Measurements from ENCODE around the gene N4BP2L2.

Gene N4BP2L2

GRCh38 chr13:32453981-32454380, 84.6 kb downstream of the N4BP2L2 start:
- Histone ChIP-seq H3K36me3 (ENCODE audit: control insufficient read depth, insufficient read depth, low read length) (no peaks in the 10 kb centered on the region), H3K4me3 (ENCODE audit: low read length) (no peak overlapping the region), H3K9ac (ENCODE audit: low read length) (no peak overlapping the region), H3K27me3 (ENCODE audit: control insufficient read depth, insufficient read depth, low read length) (no peaks in the 10 kb centered on the region), H3K9me3 (ENCODE audit: control insufficient read depth, low read length) (no peaks in the 10 kb centered on the region), H3K4me1 (ENCODE audit: control insufficient read depth, insufficient read depth, low read length) (no peaks in the 10 kb centered on the region)

- H3K9me3 ChIP-seq (ENCODE audit: control insufficient read depth, low read length): no peaks in the 10 kb centered on the region
- H3K4me3 ChIP-seq (ENCODE audit: low read length): no peak overlapping the region
- no peaks in the 10 kb centered on the region for H3K27me3 ChIP-seq (ENCODE audit: control insufficient read depth, insufficient read depth, low read length)
- no peaks in the 10 kb centered on the region for H3K4me1 ChIP-seq (ENCODE audit: control insufficient read depth, insufficient read depth, low read length)
- no peak overlapping the region for H3K9ac ChIP-seq (ENCODE audit: low read length)
- no peaks in the 10 kb centered on the region for H3K36me3 ChIP-seq (ENCODE audit: control insufficient read depth, insufficient read depth, low read length)
Measured at GRCh38 chr13:32448972-32449371, 89.6 kb downstream of the N4BP2L2 start.

- Histone ChIP-seq H3K36me3 (ENCODE audit: control insufficient read depth, insufficient read depth, low read length) (no peaks in the 10 kb centered on the region), H3K9me3 (ENCODE audit: control insufficient read depth, low read length) (no peaks in the 10 kb centered on the region), H3K4me1 (ENCODE audit: control insufficient read depth, insufficient read depth, low read length) (no peaks in the 10 kb centered on the region), H3K4me3 (ENCODE audit: low read length) (no peak overlapping the region), H3K9ac (ENCODE audit: low read length) (no peak overlapping the region), H3K27me3 (ENCODE audit: control insufficient read depth, insufficient read depth, low read length) (no peaks in the 10 kb centered on the region)
Measured at GRCh38 chr13:32447894-32448623, 90.5 kb downstream of the N4BP2L2 start.

- H3K9me3 ChIP-seq (ENCODE audit: control insufficient read depth, low read length): no peaks in the 10 kb centered on the region
Measured at GRCh38 chr13:32446773-32447465, 91.7 kb downstream of the N4BP2L2 start.

GRCh38 chr13:32446220-32446619, 92.4 kb downstream of the N4BP2L2 start:
- H3K36me3 ChIP-seq (ENCODE audit: control insufficient read depth, insufficient read depth, low read length): no peaks in the 10 kb centered on the region
- no peak overlapping the region for H3K9ac ChIP-seq (ENCODE audit: low read length)
- H3K9me3 ChIP-seq (ENCODE audit: control insufficient read depth, low read length): no peaks in the 10 kb centered on the region
- H3K4me1 ChIP-seq (ENCODE audit: control insufficient read depth, insufficient read depth, low read length): no peaks in the 10 kb centered on the region
- H3K27me3 ChIP-seq (ENCODE audit: control insufficient read depth, insufficient read depth, low read length): no peaks in the 10 kb centered on the region
- no peak overlapping the region for H3K4me3 ChIP-seq (ENCODE audit: low read length)

More at GRCh38 chr13:32446773-32447465, 91.7 kb downstream of the N4BP2L2 start:
- Histone ChIP-seq H3K36me3 (ENCODE audit: control insufficient read depth, insufficient read depth, low read length) (no peaks in the 10 kb centered on the region), H3K4me1 (ENCODE audit: control insufficient read depth, insufficient read depth, low read length) (no peaks in the 10 kb centered on the region), H3K4me3 (ENCODE audit: low read length) (no peak overlapping the region), H3K27me3 (ENCODE audit: control insufficient read depth, insufficient read depth, low read length) (no peaks in the 10 kb centered on the region), H3K9ac (ENCODE audit: low read length) (no peak overlapping the region)

- Histone ChIP-seq H3K4me1 (ENCODE audit: control insufficient read depth, insufficient read depth, low read length) (no peaks in the 10 kb centered on the region), H3K9me3 (ENCODE audit: control insufficient read depth, low read length) (no peaks in the 10 kb centered on the region), H3K36me3 (ENCODE audit: control insufficient read depth, insufficient read depth, low read length) (no peaks in the 10 kb centered on the region), H3K9ac (ENCODE audit: low read length) (no peak overlapping the region), H3K27me3 (ENCODE audit: control insufficient read depth, insufficient read depth, low read length) (no peaks in the 10 kb centered on the region), H3K4me3 (ENCODE audit: low read length) (no peak overlapping the region)
Measured at GRCh38 chr13:32445461-32445860, 93.1 kb downstream of the N4BP2L2 start.

GRCh38 chr13:32443111-32443510, 95.5 kb downstream of the N4BP2L2 start:
- Histone ChIP-seq H3K4me1 (ENCODE audit: control insufficient read depth, insufficient read depth, low read length) (no peaks in the 10 kb centered on the region), H3K9ac (ENCODE audit: low read length) (no peak overlapping the region), H3K27me3 (ENCODE audit: control insufficient read depth, insufficient read depth, low read length) (no peaks in the 10 kb centered on the region), H3K36me3 (ENCODE audit: control insufficient read depth, insufficient read depth, low read length) (no peaks in the 10 kb centered on the region), H3K4me3 (ENCODE audit: low read length) (no peak overlapping the region), H3K9me3 (ENCODE audit: control insufficient read depth, low read length) (no peaks in the 10 kb centered on the region)

GRCh38 chr13:32438871-32439270, 99.7 kb downstream of the N4BP2L2 start:
- Histone ChIP-seq H3K9me3 (ENCODE audit: control insufficient read depth, low read length) (no peaks in the 10 kb centered on the region), H3K4me1 (ENCODE audit: control insufficient read depth, insufficient read depth, low read length) (no peaks in the 10 kb centered on the region)

GRCh38 chr13:32432856-32433255, 105.7 kb downstream of the N4BP2L2 start:
- Histone ChIP-seq H3K36me3 (ENCODE audit: control insufficient read depth, insufficient read depth, low read length) (no peaks in the 10 kb centered on the region), H3K9me3 (ENCODE audit: control insufficient read depth, low read length) (no peaks in the 10 kb centered on the region), H3K27me3 (ENCODE audit: control insufficient read depth, insufficient read depth, low read length) (no peaks in the 10 kb centered on the region), H3K4me3 (ENCODE audit: low read length) (no peak overlapping the region), H3K4me1 (ENCODE audit: control insufficient read depth, insufficient read depth, low read length) (no peaks in the 10 kb centered on the region), H3K9ac (ENCODE audit: low read length) (no peak overlapping the region)

More at GRCh38 chr13:32438871-32439270, 99.7 kb downstream of the N4BP2L2 start:
- no peaks in the 10 kb centered on the region for H3K36me3 ChIP-seq (ENCODE audit: control insufficient read depth, insufficient read depth, low read length)
- no peak overlapping the region for H3K4me3 ChIP-seq (ENCODE audit: low read length)
- H3K9ac ChIP-seq (ENCODE audit: low read length): no peak overlapping the region
- no peaks in the 10 kb centered on the region for H3K27me3 ChIP-seq (ENCODE audit: control insufficient read depth, insufficient read depth, low read length)

- Histone ChIP-seq H3K9me3 (ENCODE audit: control insufficient read depth, low read length) (no peaks in the 10 kb centered on the region), H3K9ac (ENCODE audit: low read length) (no peak overlapping the region), H3K27me3 (ENCODE audit: control insufficient read depth, insufficient read depth, low read length) (no peaks in the 10 kb centered on the region), H3K36me3 (ENCODE audit: control insufficient read depth, insufficient read depth, low read length) (no peaks in the 10 kb centered on the region), H3K4me3 (ENCODE audit: low read length) (no peak overlapping the region), H3K4me1 (ENCODE audit: control insufficient read depth, insufficient read depth, low read length) (no peaks in the 10 kb centered on the region)
Measured at GRCh38 chr13:32431361-32431760, 107.2 kb downstream of the N4BP2L2 start.

GRCh38 chr13:32430018-32430747, 108.4 kb downstream of the N4BP2L2 start:
- no peaks in the 10 kb centered on the region for H3K36me3 ChIP-seq (ENCODE audit: control insufficient read depth, insufficient read depth, low read length)
- H3K4me1 ChIP-seq (ENCODE audit: control insufficient read depth, insufficient read depth, low read length): no peaks in the 10 kb centered on the region
- H3K27me3 ChIP-seq (ENCODE audit: control insufficient read depth, insufficient read depth, low read length): no peaks in the 10 kb centered on the region
- H3K9ac ChIP-seq (ENCODE audit: low read length): no peak overlapping the region
- H3K9me3 ChIP-seq (ENCODE audit: control insufficient read depth, low read length): no peaks in the 10 kb centered on the region
- H3K4me3 ChIP-seq (ENCODE audit: low read length): no peak overlapping the region

GRCh38 chr13:32429433-32429909, 109.1 kb downstream of the N4BP2L2 start:
- H3K4me3 ChIP-seq (ENCODE audit: low read length): no peak overlapping the region
- H3K9me3 ChIP-seq (ENCODE audit: control insufficient read depth, low read length): no peaks in the 10 kb centered on the region
- no peaks in the 10 kb centered on the region for H3K4me1 ChIP-seq (ENCODE audit: control insufficient read depth, insufficient read depth, low read length)
- H3K9ac ChIP-seq (ENCODE audit: low read length): no peak overlapping the region
- H3K36me3 ChIP-seq (ENCODE audit: control insufficient read depth, insufficient read depth, low read length): no peaks in the 10 kb centered on the region
- H3K27me3 ChIP-seq (ENCODE audit: control insufficient read depth, insufficient read depth, low read length): no peaks in the 10 kb centered on the region
